ENCODE data around the gene CYP19A1.

GRCh38 chr15:51338496-51338895 is at the start of gene CYP19A1:
- TF ChIP-seq, protein P1, sequence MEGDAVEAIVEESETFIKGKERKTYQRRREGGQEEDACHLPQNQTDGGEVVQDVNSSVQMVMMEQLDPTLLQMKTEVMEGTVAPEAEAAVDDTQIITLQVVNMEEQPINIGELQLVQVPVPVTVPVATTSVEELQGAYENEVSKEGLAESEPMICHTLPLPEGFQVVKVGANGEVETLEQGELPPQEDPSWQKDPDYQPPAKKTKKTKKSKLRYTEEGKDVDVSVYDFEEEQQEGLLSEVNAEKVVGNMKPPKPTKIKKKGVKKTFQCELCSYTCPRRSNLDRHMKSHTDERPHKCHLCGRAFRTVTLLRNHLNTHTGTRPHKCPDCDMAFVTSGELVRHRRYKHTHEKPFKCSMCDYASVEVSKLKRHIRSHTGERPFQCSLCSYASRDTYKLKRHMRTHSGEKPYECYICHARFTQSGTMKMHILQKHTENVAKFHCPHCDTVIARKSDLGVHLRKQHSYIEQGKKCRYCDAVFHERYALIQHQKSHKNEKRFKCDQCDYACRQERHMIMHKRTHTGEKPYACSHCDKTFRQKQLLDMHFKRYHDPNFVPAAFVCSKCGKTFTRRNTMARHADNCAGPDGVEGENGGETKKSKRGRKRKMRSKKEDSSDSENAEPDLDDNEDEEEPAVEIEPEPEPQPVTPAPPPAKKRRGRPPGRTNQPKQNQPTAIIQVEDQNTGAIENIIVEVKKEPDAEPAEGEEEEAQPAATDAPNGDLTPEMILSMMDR (IDR thresholded peaks at IDR 0.05) = no peak
- TF ChIP-seq POLR2A (IDR thresholded peaks at IDR 0.05) = no peak

Data from esophagus squamous epithelium (tissue), 4 donors.